Mucosa of descending colon (tissue), 3 donors: Measurements from ENCODE around the gene DTNA. TPM values are rescaled to one million over a fixed set of nuclear protein-coding genes. Genes with fewer than 3 reads are reported as not detected.

ENCODE experiments used
- ATAC-seq: fragments of 200-7000 bp; cut with Tn5 transposase; one replicate; pipeline ENCODE4 v1.9.1; 2020; ENCODE audit warnings: mild to moderate bottlenecking, moderate library complexity
- DNase-seq, 3 donors: peaks; one replicate each; pipeline ENCODE4 v3.0.0-alpha.2; 2020
- H3K36me3 ChIP-seq: fragments of 200-600 bp; one replicate; pipeline ENCODE4 v1.8.0; 2021; ENCODE audit warnings: low read depth, mild to moderate bottlenecking
- H3K4me1 ChIP-seq: fragments of 200-600 bp; one replicate; pipeline ENCODE4 v1.8.0; 2021; ENCODE audit warnings: low read depth, mild to moderate bottlenecking
- H3K4me3 ChIP-seq: fragments of 200-600 bp; one replicate; pipeline ENCODE4 v1.8.0; 2021; ENCODE audit warnings: mild to moderate bottlenecking
- H3K9me3 ChIP-seq: fragments of 200-600 bp; one replicate; pipeline ENCODE4 v1.8.0; 2021; ENCODE audit warnings: mild to moderate bottlenecking
- intact Hi-C, 2 donors: fragments of 100-400 bp; cut with DNase I in 1 of 2; cut with micrococcal nuclease in 1 of 2; formaldehyde crosslinking; loops; one replicate each; pipeline versions ENCODE4 v1.11.0 to v1.11.1; 2022; cut with DNase I, micrococcal nuclease
- total RNA-seq, 3 donors: library from RNA; stranded (reverse); fragmentation: NEBNext Ultra II Directional in 2 of 3; extraction: Animal tissue kit (Norgen Biotek cat#: 25700) in 2 of 3; gene quantifications; one replicate each; pipeline versions ENCODE4 v1.2.1 to v1.2.4, GENCODE V29; 2021 to 2023
- TF ChIP-seq, protein P1 (sequence below): fragments of 200-600 bp; IDR thresholded peaks from one replicate; pipeline ENCODE4 v1.8.0; 2022; ENCODE audit warnings: antibody characterized with exemption, mild to moderate bottlenecking
- donor health status: DM: no; HTN: no; CAD: no; lungs with moderate emphysema.
- donor health status: DM: no; HTN: no; CAD: no.
- donor health status: DM: no; HTN: yes; CAD: no.

DTNA gene
- total RNA-seq, 3 donors from 2014 or later = 2.8 to 23.5 (median 7.4) TPM

GRCh38 chr18:34746614-34747013 lies 36.5 kb downstream of the DTNA start:
- Histone ChIP-seq H3K36me3 (no peaks in the 10 kb centered on the region), H3K9me3 (no peaks in the 10 kb centered on the region), H3K4me3 (no peak overlapping the region), H3K4me1 (no peaks in the 10 kb centered on the region)
- TF ChIP-seq, protein P1, sequence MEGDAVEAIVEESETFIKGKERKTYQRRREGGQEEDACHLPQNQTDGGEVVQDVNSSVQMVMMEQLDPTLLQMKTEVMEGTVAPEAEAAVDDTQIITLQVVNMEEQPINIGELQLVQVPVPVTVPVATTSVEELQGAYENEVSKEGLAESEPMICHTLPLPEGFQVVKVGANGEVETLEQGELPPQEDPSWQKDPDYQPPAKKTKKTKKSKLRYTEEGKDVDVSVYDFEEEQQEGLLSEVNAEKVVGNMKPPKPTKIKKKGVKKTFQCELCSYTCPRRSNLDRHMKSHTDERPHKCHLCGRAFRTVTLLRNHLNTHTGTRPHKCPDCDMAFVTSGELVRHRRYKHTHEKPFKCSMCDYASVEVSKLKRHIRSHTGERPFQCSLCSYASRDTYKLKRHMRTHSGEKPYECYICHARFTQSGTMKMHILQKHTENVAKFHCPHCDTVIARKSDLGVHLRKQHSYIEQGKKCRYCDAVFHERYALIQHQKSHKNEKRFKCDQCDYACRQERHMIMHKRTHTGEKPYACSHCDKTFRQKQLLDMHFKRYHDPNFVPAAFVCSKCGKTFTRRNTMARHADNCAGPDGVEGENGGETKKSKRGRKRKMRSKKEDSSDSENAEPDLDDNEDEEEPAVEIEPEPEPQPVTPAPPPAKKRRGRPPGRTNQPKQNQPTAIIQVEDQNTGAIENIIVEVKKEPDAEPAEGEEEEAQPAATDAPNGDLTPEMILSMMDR = no peak
- ATAC-seq (no peak), DNase-seq (no peak)
- intact Hi-C loops = no loop called here

GRCh38 chr18:34749721-34750120 lies 39.6 kb downstream of the DTNA start:
- DNase-seq = no peak
- intact Hi-C loops = no loop called here
- no peak for ATAC-seq
- Histone ChIP-seq H3K4me1 (no peaks in the 10 kb centered on the region), H3K9me3 (no peaks in the 10 kb centered on the region), H3K36me3 (no peaks in the 10 kb centered on the region), H3K4me3 (no peak overlapping the region)
- TF ChIP-seq, protein P1 = no peak

GRCh38 chr18:34752056-34752455 lies 42.0 kb downstream of the DTNA start:
- no peaks in the 10 kb centered on the region for H3K4me1 ChIP-seq
- intact Hi-C loops = no loop called here
- ATAC-seq = no peak

DNA sequence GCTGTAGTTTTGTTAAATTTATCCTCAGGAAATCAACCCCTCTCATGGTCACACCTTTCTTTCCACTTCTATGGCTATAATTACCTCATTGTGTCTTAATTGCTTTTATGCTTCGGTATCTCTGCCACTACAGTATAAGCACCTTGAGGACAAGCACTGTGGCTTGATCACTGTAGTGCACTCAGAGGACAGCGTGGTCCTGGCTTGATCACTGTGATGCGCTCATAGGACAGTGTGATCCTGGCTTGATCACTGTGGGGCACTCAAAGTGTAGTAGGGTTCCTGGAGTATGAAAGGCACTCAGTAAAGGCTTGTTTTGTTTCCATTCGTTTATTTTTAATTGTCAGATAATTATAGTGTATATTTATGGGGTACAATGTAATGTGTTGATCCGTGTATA lies 44.2 kb downstream of the DTNA start:
- DNase-seq = no peak
- intact Hi-C loops = no loop called here
- Histone ChIP-seq H3K4me3 (no peak overlapping the region), H3K9me3 (no peaks in the 10 kb centered on the region), H3K4me1 (no peaks in the 10 kb centered on the region), H3K36me3 (no peaks in the 10 kb centered on the region)
- TF ChIP-seq, protein P1 = no peak
- ATAC-seq = no peak

More at GRCh38 chr18:34752056-34752455, 42.0 kb downstream of the DTNA start:
- Histone ChIP-seq H3K4me3 (no peak overlapping the region), H3K36me3 (no peaks in the 10 kb centered on the region), H3K9me3 (no peaks in the 10 kb centered on the region)
- no peak for DNase-seq
- TF ChIP-seq, protein P1 = no peak

DNA sequence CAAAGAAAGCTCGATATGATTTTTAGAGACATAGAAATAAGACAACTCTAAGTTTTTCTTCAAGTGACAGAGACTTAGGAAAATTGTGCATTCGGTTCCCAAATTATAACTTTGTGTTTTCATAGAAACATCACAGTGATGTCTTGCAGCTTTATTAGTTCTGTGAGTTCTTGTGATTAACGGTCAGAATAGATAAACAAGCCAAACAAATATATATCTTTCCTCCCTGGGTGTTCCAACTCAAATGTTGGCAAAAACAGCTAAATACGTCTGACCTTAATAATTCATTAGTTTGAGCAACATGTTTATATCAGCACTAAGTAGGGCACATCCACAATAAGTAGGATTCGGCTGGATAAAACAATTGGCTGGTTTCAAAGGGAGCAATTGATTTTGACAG lies 47.6 kb downstream of the DTNA start:
- Histone ChIP-seq H3K9me3 (no peaks in the 10 kb centered on the region), H3K4me3 (no peak overlapping the region), H3K36me3 (no peaks in the 10 kb centered on the region), H3K4me1 (no peaks in the 10 kb centered on the region)
- no peak for DNase-seq
- intact Hi-C loops = no loop called here
- TF ChIP-seq, protein P1 = no peak
- no peak for ATAC-seq

GRCh38 chr18:34758378-34758948 lies 48.4 kb downstream of the DTNA start:
- Histone ChIP-seq H3K4me1 (no peaks in the 10 kb centered on the region), H3K36me3 (no peaks in the 10 kb centered on the region), H3K9me3 (no peaks in the 10 kb centered on the region), H3K4me3 (no peak overlapping the region)
- intact Hi-C loops = no loop called here
- DNase-seq = no peak
- TF ChIP-seq, protein P1 = no peak
- ATAC-seq = no peak
